Bone marrow (tissue), 2 donors: ENCODE measurements around the gene PKNOX2.

Source experiments
- DNase-seq, 2 donors: peaks; one replicate each; lab custom pipeline; 2025; lab: John Stamatoyannopoulos, UW

The PKNOX2 gene

GRCh38 chr11:125236072-125236825, 71.7 kb downstream of the PKNOX2 start:
- DNase-seq = no peak

DNA sequence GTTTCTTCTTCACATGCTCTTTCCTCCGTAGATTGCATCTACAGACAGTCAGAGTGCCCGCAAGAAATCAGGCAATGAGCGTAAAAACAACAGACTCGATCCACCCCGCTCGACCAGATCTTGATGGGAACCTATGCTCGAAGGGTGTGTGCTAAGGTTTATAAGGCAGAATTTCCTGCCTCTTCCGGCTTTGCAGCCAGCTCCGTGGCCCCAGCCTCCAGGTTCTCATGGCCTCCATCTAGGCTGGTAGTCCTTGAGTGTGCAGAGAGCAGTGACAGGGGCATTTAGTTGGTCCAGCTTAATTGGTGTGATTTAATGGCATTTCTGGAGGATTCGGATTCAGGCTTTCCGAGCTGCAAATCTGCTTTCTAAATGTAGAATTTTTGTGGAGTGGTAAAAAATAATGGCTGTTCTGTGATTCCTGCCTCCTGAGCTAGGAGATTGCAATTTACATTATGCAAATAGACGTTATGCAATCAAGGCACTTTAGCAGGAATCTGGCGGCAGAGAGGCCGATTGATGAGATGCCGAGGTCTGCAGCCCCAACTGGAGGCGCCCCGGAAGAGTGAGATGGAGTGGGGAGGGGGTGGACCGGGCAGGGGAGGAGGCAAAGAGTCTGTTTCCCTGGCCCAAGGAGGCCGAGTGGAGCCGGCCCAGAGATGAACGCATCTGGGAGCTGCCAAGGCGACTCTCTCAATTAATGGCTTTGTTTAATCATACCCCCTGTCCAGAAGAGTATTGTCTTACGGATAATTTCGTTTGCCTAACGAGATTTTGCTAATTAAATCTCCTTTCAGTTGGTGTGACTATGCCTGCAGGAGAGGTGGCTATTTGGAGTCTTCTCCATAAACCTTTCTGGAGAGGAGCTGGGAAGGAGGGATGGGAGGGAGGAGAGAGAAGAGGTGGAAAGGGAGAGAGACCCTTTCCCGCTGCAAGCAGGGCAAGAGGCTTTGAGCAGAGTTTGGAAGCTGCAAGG, 75.3 kb downstream of the PKNOX2 start:
- DNase-seq = no peak

- no peak for DNase-seq
Observed at GRCh38 chr11:125241104-125241503, 76.6 kb downstream of the PKNOX2 start.

DNA sequence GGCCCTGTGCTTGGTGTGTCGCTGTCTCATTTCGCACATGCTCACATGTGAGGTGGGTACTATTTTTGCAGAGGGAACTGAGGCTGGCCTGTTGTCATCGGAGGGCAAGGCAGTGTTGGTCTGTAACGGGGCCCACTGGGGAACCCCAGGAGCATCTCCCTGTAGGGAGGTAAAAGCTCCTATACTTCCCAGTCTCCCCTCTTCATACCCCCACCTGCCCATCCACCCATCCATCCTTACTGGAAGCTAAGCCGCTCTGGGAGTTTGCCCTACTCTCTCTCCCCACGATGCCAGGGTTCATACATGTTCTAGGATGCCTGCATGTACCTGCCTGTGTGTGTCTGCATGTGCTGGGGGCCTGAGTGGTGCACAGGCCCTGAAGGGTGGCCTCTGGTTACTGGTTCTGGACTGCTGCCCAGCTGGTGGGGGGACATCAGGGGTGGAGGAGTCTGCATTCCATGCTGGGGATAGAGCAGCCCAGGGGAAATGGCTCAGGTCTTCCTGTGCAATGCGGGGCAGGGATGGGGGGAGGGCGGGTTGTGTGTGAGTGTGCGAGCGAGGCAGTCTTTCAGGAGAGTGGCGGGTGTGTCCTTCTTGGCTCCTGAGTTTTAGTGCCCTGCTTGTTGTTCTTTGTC, 77.7 kb downstream of the PKNOX2 start:
- no peak for DNase-seq

GRCh38 chr11:125244166-125244565, 79.6 kb downstream of the PKNOX2 start:
- DNase-seq = no peak

DNA sequence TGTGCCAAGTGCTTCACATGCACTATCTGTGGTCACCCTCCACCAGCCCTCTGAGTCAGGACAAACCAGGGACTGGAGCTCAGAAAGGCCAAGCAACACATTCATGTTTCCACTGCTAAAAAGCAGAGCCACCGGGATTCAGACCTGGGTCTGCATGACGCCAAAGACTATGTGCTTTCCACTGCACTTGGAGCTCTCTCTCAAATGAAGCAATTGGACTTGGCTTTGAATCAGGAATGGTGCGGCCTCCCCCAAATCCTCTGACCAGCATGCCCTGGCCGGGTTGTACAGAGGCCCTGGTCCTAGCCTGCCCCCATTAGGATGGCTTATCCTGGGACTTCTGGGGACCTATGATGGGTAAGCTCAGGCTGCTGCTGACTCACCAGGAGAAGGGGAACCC, 80.7 kb downstream of the PKNOX2 start:
- no peak for DNase-seq

DNA sequence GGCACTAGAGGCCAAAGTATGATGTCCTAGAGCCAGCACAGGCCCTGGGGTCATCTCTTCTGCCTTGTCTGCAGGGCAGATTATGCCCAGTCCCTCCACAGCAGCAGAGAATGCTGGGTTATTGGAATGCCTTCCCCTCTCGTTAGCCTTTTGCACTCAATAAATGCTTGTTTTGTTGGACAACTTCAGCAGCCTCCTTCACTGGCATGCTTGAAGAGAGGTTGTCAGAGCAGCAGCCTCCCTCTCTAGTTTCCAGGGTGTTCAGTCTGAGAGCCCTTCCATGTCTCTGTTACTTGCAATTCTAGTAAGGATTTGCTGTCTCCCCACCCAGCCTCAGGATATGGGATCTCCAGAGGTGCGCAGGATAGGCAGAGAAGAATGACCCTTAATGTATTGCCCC, 82.9 kb downstream of the PKNOX2 start:
- DNase-seq = no peak

DNA sequence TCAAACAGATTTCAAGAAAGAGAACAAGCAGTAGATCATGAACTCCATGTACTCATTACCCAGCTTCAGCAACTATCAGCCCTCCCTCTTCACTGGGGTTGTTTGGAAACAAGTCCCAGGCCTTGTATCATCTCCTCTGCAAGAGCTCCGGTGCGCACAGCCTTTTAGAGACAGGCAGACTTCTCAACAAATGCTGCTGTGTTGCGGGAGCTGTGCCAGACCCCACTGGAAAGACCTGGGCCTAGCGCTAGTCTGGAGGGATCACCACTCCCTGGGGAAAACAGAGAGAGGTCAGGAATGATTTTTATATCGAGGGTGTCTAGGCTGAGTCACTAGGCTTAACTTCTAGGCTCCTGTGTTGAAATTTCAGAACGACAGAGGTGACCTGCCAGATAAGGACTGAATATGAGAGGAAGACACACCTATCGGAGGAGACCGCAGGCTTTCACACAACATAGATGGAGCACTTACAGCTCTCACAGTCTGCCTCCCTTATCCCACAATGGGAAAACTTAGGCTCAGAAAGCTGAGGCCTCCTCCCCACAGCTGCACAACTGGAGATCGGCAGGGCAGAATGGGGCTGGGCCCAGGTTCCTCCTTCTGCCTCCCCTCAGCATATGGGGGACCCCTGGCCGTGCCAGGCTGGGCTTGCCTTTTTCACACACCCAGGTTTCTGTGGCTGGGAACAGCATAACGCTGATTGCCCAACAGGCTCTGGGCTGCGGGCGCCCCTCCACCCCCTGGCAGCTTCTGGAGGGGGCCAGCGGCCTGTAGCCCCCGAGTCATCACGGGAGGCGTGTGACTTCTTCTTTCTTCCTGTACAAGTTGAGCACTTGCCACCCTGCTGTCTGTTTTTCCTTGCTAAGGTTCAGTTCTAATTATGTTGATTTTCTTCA, 86.0 kb downstream of the PKNOX2 start:
- DNase-seq = no peak

- DNase-seq = no peak
Observed at GRCh38 chr11:125251214-125251545, 86.6 kb downstream of the PKNOX2 start.

GRCh38 chr11:125251956-125252355, 87.4 kb downstream of the PKNOX2 start:
- no peak for DNase-seq

GRCh38 chr11:125253289-125253688, 88.7 kb downstream of the PKNOX2 start:
- DNase-seq = no peak

GRCh38 chr11:125253795-125254525, 89.4 kb downstream of the PKNOX2 start:
- DNase-seq = no peak

GRCh38 chr11:125256541-125257189, 92.1 kb downstream of the PKNOX2 start:
- DNase-seq = no peak

DNA sequence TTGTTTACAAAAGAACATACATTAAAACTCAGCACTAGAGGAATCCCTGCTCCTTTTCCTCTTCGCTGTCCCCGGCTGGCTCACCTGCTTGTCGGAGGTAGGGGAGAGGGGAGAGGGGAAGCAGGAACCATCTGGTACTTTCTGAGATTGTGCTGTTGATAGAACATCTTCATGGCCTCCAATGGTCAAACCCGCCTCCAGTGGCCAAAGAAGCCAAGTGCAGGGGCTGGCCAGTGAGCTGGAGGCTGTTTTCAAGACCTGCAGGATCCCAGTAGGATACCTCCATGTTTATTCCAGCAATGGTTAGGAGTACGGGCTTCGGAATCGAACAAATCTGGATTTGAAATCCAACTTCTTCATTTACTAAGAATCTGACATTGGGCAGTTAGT, 92.6 kb downstream of the PKNOX2 start:
- no peak for DNase-seq

GRCh38 chr11:125257751-125258150, 93.2 kb downstream of the PKNOX2 start:
- DNase-seq = no peak

DNA sequence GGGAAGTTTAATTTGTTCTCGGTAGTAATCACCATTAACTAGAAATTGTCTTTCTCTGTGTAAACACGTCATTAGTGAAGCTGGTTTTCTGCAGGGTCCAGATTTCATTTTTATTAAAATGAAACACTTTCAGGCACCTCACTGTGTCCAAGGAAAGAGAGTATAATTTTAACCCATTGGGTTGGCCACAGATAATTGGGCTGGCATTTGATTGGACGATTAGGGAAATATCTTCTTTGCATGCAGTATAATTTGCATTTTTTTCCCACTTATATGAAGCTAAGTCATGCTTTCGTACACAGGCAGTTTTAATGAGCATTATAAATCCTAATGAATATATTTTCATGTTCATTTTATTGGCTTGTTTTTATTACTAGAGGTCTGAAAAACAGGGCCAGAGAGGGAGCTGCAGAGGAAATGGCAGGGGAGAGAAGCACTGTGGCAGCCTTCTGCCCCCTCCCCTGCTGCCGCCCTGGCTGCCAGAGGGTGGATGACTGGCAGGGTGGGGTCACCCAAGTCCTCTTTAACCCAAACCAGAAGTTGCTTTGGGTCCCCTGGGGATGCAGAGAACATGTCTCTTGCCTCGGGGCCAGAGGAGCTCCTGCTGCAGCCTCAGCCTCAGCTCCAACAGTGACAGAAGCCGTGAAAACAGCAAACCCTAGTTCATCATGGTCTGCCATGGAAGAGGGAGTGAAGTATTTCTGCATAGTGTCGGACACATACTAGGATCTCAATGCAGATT, 93.9 kb downstream of the PKNOX2 start:
- no peak for DNase-seq

DNA sequence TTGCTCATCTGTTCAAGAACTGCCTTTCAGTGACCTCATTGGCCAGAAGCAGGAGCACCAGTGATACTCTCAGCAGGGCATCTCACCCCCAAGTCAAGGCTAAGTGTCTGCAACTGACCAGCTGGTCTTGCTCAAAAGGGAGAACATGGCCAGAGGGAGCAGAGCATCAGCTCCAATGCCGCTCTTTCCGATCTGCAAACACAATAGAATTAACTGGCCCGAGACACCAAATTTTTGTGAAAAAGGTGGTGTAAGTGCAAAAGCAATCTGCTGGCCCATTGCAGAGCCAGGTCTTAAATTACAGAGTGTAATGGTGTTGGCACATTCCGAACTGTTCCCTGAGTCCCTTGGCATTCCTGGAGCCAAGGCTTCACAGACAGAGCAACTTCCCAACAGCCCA, 97.0 kb downstream of the PKNOX2 start:
- DNase-seq = no peak

DNA sequence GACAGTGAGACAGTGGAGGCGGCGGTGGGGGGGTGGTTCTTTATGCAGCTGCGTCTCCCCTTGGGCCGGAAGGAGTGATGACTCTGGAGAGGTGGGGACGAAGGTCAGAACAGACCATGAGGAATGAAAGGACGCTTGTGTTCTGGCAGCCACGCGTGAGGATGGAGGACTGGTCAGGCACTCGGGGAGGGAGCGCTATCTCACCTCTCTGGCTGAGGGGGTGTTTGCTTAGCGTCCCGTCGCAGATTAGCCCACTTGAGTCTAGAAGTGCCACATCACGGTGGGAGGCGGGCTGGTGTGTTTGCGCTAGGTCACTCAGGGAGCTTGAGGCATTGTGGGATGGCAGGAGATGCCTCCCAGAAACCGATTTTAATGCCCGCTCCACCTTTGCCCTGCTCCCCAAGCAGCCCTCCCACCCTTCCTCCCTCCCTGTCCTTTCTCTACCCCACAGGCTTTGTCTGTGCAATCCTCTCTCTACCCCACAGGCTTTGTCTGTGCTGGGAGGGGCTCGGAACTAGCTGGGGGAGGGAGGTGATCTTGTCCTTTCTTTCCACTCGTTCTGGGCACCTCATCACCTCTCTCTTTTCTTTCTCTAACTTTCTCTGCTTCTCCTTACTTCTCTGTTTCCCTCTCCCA, 97.8 kb downstream of the PKNOX2 start:
- no peak for DNase-seq

GRCh38 chr11:125262830-125263218, 98.3 kb downstream of the PKNOX2 start:
- DNase-seq = no peak
